Hepatocyte (in vitro differentiated cells): Measurements from ENCODE around the gene RGS3. TPM values are rescaled to one million over a fixed set of nuclear protein-coding genes. Genes with fewer than 3 reads are reported as not detected.

Experiments
- DNase-seq: peaks from one replicate; pipeline ENCODE4 v3.0.0-alpha.2; 2016; ENCODE audit warnings: low spot score
- H2AFZ ChIP-seq: fragments of 200-600 bp; sonication (generic); 2 replicates; pipeline ENCODE4 v1.6.0; 2016; ENCODE audit warnings: antibody characterized with exemption, mild to moderate bottlenecking
- H3K27ac ChIP-seq: fragments of 200-600 bp; sonication (generic); 2 replicates; pipeline ENCODE4 v1.5.1; 2016; ENCODE audit warnings: mild to moderate bottlenecking
- H3K27me3 ChIP-seq: fragments of 200-600 bp; sonication (generic); 2 replicates; pipeline ENCODE4 v1.6.1; 2016
- H3K36me3 ChIP-seq: fragments of 200-600 bp; sonication (generic); replicated peaks from 2 replicates; pipeline ENCODE4 v1.5.1; 2016; ENCODE audit warnings: low read depth; ENCODE audit not compliant: insufficient read depth
- H3K4me1 ChIP-seq: fragments of 200-600 bp; sonication (generic); 2 replicates; pipeline ENCODE4 v1.5.1; 2016; ENCODE audit warnings: mild to moderate bottlenecking, moderate library complexity; ENCODE audit not compliant: insufficient read depth
- H3K4me2 ChIP-seq: fragments of 200-600 bp; sonication (generic); 2 replicates; pipeline ENCODE4 v1.6.0; 2016
- H3K4me3 ChIP-seq: fragments of 200-600 bp; sonication (generic); 2 replicates; pipeline ENCODE4 v1.5.1; 2016; ENCODE audit warnings: mild to moderate bottlenecking
- H3K79me2 ChIP-seq: fragments of 200-600 bp; sonication (generic); 2 replicates; pipeline ENCODE4 v1.6.0; 2017; ENCODE audit warnings: mild to moderate bottlenecking
- H3K9me2 ChIP-seq: fragments of 200-600 bp; sonication (generic); replicated peaks from 2 replicates; pipeline ENCODE4 v1.6.0; 2017; ENCODE audit warnings: mild to moderate bottlenecking; ENCODE audit not compliant: insufficient read depth
- H3K9me3 ChIP-seq: fragments of 200-600 bp; sonication (generic); 2 replicates; pipeline ENCODE4 v1.5.1; 2016; ENCODE audit warnings: low read depth, mild to moderate bottlenecking
- H4K20me1 ChIP-seq: fragments of 200-600 bp; sonication (generic); 2 replicates; pipeline ENCODE4 v1.6.0; 2016; ENCODE audit warnings: mild to moderate bottlenecking; ENCODE audit not compliant: insufficient read depth, poor library complexity, severe bottlenecking
- EZH2 ChIP-seq: fragments of 200-600 bp; sonication (generic); IDR thresholded peaks from 2 replicates; pipeline ENCODE4 v1.6.1; 2016; ENCODE audit warnings: antibody characterized with exemption, mild to moderate bottlenecking, borderline replicate concordance
- EZH2phosphoT487 ChIP-seq: fragments of 200-600 bp; sonication (generic); IDR thresholded peaks from one replicate; pipeline ENCODE4 v1.6.1; 2018; ENCODE audit warnings: antibody characterized with exemption, mild to moderate bottlenecking, low read depth, moderate library complexity; ENCODE audit not compliant: unreplicated experiment, severe bottlenecking
- WGBS: methylation state at CpG from one replicate; pipeline ENCODE4 v1.1.6; 2016; ENCODE audit warnings: low lambda C conversion rate; ENCODE audit errors: missing lambda C conversion rate; 5-methylcytosine and 5-hydroxymethylcytosine counted together
- polyA plus RNA-seq: library from polyadenylated mRNA; unstranded; fragments of >200 nt; fragmentation: Nextera tagmentation; extraction: Ambion mirVana; gene quantifications from 2 replicates; pipeline ENCODE4 v1.2.1, GENCODE V29; 2016
- total RNA-seq: library from RNA; depleted of rRNA; stranded (reverse); fragments of >200 nt; gene quantifications from 2 replicates; pipeline ENCODE4 v1.2.3, GENCODE V29; 2014
- TF ChIP-seq, protein P1 (sequence below): fragments of 200-600 bp; sonication (generic); IDR thresholded peaks from 2 replicates; pipeline ENCODE4 v1.5.1; 2016; ENCODE audit warnings: antibody characterized with exemption, mild to moderate bottlenecking; ENCODE audit not compliant: poor library complexity

Gene RGS3
- total and polyA plus RNA-seq, 2 experiments from 2014 or later: 48.0 to 62.7 TPM

- DNase-seq: peak; percentile 66
- 52% methylated on average over 5 of the region's 5 CpGs for WGBS
- Histone ChIP-seq H3K79me2 (peaks cover 2% of the 10 kb centered on the region), H4K20me1 (no peaks in the 10 kb centered on the region), H3K4me3 (no peak overlapping the region), H3K9me3 (no peaks in the 10 kb centered on the region), H3K27me3 (no peaks in the 10 kb centered on the region), H3K4me2 (no peak overlapping the region), H3K27ac (peak overlapping the region; percentile 46), H3K36me3 (no peaks in the 10 kb centered on the region), H2AFZ (no peak overlapping the region), H3K4me1 (peaks cover 24% of the 10 kb centered on the region), H3K9me2 (no peaks in the 10 kb centered on the region)
- TF ChIP-seq, protein P1, sequence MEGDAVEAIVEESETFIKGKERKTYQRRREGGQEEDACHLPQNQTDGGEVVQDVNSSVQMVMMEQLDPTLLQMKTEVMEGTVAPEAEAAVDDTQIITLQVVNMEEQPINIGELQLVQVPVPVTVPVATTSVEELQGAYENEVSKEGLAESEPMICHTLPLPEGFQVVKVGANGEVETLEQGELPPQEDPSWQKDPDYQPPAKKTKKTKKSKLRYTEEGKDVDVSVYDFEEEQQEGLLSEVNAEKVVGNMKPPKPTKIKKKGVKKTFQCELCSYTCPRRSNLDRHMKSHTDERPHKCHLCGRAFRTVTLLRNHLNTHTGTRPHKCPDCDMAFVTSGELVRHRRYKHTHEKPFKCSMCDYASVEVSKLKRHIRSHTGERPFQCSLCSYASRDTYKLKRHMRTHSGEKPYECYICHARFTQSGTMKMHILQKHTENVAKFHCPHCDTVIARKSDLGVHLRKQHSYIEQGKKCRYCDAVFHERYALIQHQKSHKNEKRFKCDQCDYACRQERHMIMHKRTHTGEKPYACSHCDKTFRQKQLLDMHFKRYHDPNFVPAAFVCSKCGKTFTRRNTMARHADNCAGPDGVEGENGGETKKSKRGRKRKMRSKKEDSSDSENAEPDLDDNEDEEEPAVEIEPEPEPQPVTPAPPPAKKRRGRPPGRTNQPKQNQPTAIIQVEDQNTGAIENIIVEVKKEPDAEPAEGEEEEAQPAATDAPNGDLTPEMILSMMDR: no peak
- TF ChIP-seq EZH2 (no peak), EZH2phosphoT487 (no peak)
Measured at GRCh38 chr9:113578882-113579282, 115.4 kb downstream of the RGS3 start.

GRCh38 chr9:113579283-113580040 lies 115.9 kb downstream of the RGS3 start:
- H3K36me3 ChIP-seq: no peaks in the 10 kb centered on the region
- no peak overlapping the region for H3K4me3 ChIP-seq
- WGBS: 75% methylated on average over 5 of the region's 5 CpGs
- no peaks in the 10 kb centered on the region for H3K27me3 ChIP-seq
- H3K4me1 ChIP-seq: peaks cover 24% of the 10 kb centered on the region
- peaks cover 2% of the 10 kb centered on the region for H3K79me2 ChIP-seq
- H3K9me2 ChIP-seq: no peaks in the 10 kb centered on the region
- H4K20me1 ChIP-seq: no peaks in the 10 kb centered on the region
- no peak overlapping the region for H2AFZ ChIP-seq
- no peak overlapping the region for H3K27ac ChIP-seq
- TF ChIP-seq, protein P1: no peak
- TF ChIP-seq EZH2phosphoT487 (no peak), EZH2 (no peak)
- H3K4me2 ChIP-seq: no peak overlapping the region
- DNase-seq: no peak
- H3K9me3 ChIP-seq: no peaks in the 10 kb centered on the region

DNA sequence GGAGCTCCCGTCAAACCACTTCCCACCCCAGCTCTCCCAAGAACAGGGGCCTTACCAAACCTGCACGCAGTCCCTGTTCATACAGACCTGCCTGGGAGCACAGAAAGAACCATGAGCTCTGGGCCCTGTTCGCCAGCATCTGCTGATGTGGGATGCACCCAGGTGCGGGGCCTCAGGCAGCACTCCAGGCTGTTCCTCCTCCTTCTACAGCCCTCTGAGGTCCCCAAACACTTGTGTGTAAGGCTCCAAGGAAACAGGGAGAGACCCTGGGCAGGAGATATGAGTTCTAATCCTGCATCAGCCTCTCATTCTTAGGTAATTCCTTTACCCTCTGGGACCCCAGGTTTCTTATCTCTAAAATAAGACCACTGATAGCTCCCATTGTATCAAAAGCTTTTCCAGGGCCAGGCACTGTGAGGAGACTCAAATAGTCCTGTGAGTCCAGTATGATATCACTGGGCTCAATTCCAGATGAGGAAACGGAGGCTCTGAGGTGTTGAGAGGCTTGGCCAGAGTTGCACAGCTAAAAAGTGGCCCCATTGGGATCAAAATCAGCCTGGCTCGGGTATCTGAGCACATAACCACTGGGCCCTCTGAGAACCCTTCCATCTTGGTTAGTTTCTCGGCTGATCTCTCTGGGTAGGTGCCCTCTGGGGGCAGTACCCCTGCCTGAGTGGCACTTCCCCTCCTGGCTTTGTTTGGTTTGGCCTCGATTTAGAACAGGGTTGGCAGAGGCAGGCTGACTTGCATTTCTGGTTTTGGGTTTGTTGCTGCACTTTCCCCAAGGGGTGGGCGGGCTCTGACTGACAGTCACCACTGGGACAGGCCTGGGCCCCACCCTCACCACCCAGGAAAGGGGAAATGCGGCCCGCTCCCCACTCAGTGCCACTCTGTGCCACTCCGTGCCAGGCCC lies 116.8 kb downstream of the RGS3 start:
- H3K4me1 ChIP-seq: peaks cover 20% of the 10 kb centered on the region
- no peaks in the 10 kb centered on the region for H3K9me2 ChIP-seq
- no peaks in the 10 kb centered on the region for H3K36me3 ChIP-seq
- no peak overlapping the region for H3K27ac ChIP-seq
- no peak overlapping the region for H3K4me2 ChIP-seq
- DNase-seq: no peak
- WGBS: 80% methylated on average over 12 of the region's 12 CpGs
- no peak overlapping the region for H2AFZ ChIP-seq
- H3K27me3 ChIP-seq: no peaks in the 10 kb centered on the region
- no peaks in the 10 kb centered on the region for H4K20me1 ChIP-seq
- H3K4me3 ChIP-seq: no peak overlapping the region
- peaks cover 2% of the 10 kb centered on the region for H3K79me2 ChIP-seq
- TF ChIP-seq EZH2: no peak
- no peak for TF ChIP-seq EZH2phosphoT487
- TF ChIP-seq, protein P1: no peak
- no peaks in the 10 kb centered on the region for H3K9me3 ChIP-seq
